H9 (cell line): ENCODE results near the gene PRR35. TPM values are rescaled to one million over a fixed set of nuclear protein-coding genes. Genes with fewer than 3 reads are reported as not detected.
A peak's percentile ranks its signal among the peaks of the same experiment; 100 is the strongest.

Source experiments
- DNase-seq: peaks from one replicate; pipeline ENCODE4 v3.0.0-alpha.2; 2017
- H2AFZ ChIP-seq: one replicate; pipeline ENCODE4 v1.6.1; 2013; ENCODE audit warnings: mild to moderate bottlenecking, low read length, control low read depth, moderate library complexity
- H2AK5ac ChIP-seq: 2 replicates; pipeline ENCODE4 v1.6.1; 2013; ENCODE audit warnings: low read length, control low read depth, mixed read lengths; ENCODE audit not compliant: insufficient read length
- H2BK120ac ChIP-seq: one replicate; pipeline ENCODE4 v1.6.1; 2013; ENCODE audit warnings: low read depth, mild to moderate bottlenecking, low read length, control low read depth, inconsistent platforms; ENCODE audit not compliant: poor library complexity, severe bottlenecking
- H2BK12ac ChIP-seq: 2 replicates; pipeline ENCODE4 v1.6.1; 2013; ENCODE audit warnings: low read length, control low read depth, mixed read lengths, low read depth; ENCODE audit not compliant: insufficient read length
- H2BK15ac ChIP-seq: 2 replicates; pipeline ENCODE4 v1.6.1; 2013; ENCODE audit warnings: low read depth, low read length, control low read depth
- H2BK20ac ChIP-seq: one replicate; pipeline ENCODE4 v1.6.1; 2013; ENCODE audit warnings: low read depth, mild to moderate bottlenecking, low read length, control low read depth, inconsistent platforms; ENCODE audit not compliant: poor library complexity, severe bottlenecking
- H2BK5ac ChIP-seq: 2 replicates; pipeline ENCODE4 v1.6.1; 2013; ENCODE audit warnings: low read length, control low read depth, mixed read lengths; ENCODE audit not compliant: insufficient read length
- H3K14ac ChIP-seq: 2 replicates; pipeline ENCODE4 v1.6.1; 2013; ENCODE audit warnings: low read length, control low read depth; ENCODE audit not compliant: insufficient read depth
- H3K18ac ChIP-seq: 2 replicates; pipeline ENCODE4 v1.6.1; 2013; ENCODE audit warnings: low read depth, mild to moderate bottlenecking, mixed read lengths, low read length, control low read depth; ENCODE audit not compliant: insufficient read length
- H3K23ac ChIP-seq: 2 replicates; pipeline ENCODE4 v1.6.1; 2013; ENCODE audit warnings: low read length, control low read depth, mixed read lengths, low read depth; ENCODE audit not compliant: insufficient read length
- H3K23me2 ChIP-seq: 2 replicates; pipeline ENCODE4 v1.6.1; 2013; ENCODE audit warnings: low read depth, mild to moderate bottlenecking, mixed read lengths, low read length, control low read depth; ENCODE audit not compliant: insufficient read length, poor library complexity, severe bottlenecking
- H3K27ac ChIP-seq: 2 replicates; pipeline ENCODE4 v1.5.1; 2013; ENCODE audit warnings: low read length, control low read depth, mixed read lengths, low read depth; ENCODE audit not compliant: insufficient read length
- H3K27me3 ChIP-seq: 2 replicates; pipeline ENCODE4 v1.6.1; 2013; ENCODE audit warnings: low read length, control low read depth, inconsistent platforms; ENCODE audit not compliant: insufficient read depth
- H3K4ac ChIP-seq: 2 replicates; pipeline ENCODE4 v1.6.1; 2013; ENCODE audit warnings: low read depth, mild to moderate bottlenecking, control low read depth, inconsistent platforms, low read length, moderate library complexity
- H3K4me1 ChIP-seq: 2 replicates; pipeline ENCODE4 v1.6.1; 2013; ENCODE audit warnings: low read length, control low read depth, inconsistent platforms; ENCODE audit not compliant: insufficient read depth
- H3K4me2 ChIP-seq: 2 replicates; pipeline ENCODE4 v1.6.1; 2013; ENCODE audit warnings: low read length, control low read depth, mixed read lengths; ENCODE audit not compliant: insufficient read length, insufficient read depth
- H3K56ac ChIP-seq: 2 replicates; pipeline ENCODE4 v1.6.1; 2013; ENCODE audit warnings: low read depth, mild to moderate bottlenecking, mixed read lengths, low read length, control low read depth; ENCODE audit not compliant: insufficient read length
- H3K79me1 ChIP-seq: 2 replicates; pipeline ENCODE4 v1.6.1; 2013; ENCODE audit warnings: low read depth, mild to moderate bottlenecking, moderate library complexity, low read length, control low read depth, inconsistent platforms; ENCODE audit not compliant: insufficient read depth, poor library complexity, severe bottlenecking
- H3K79me2 ChIP-seq: 2 replicates; pipeline ENCODE4 v1.6.1; 2013; ENCODE audit warnings: low read length, control low read depth, inconsistent platforms; ENCODE audit not compliant: insufficient read depth
- H3K9ac ChIP-seq: 2 replicates; pipeline ENCODE4 v1.6.1; 2013; ENCODE audit warnings: low read length, control low read depth, mixed read lengths; ENCODE audit not compliant: insufficient read length; ENCODE audit errors: extremely low read depth
- H3K9me3 ChIP-seq: one replicate; pipeline ENCODE4 v1.6.1; 2013; ENCODE audit warnings: low read depth, low read length, inconsistent platforms; ENCODE audit not compliant: control insufficient read depth
- H3T11ph ChIP-seq: one replicate; pipeline ENCODE4 v1.6.1; 2013; ENCODE audit warnings: mild to moderate bottlenecking, low read length, control low read depth, inconsistent platforms
- H4K20me1 ChIP-seq: one replicate; pipeline ENCODE4 v1.6.1; 2013; ENCODE audit not compliant: control insufficient read depth, insufficient read length, insufficient read depth
- H4K5ac ChIP-seq: 2 replicates; pipeline ENCODE4 v1.6.1; 2013; ENCODE audit warnings: low read depth, mild to moderate bottlenecking, mixed read lengths, low read length, control low read depth; ENCODE audit not compliant: insufficient read length
- H4K8ac ChIP-seq: replicated peaks from 2 replicates; pipeline ENCODE4 v1.6.1; 2013; ENCODE audit warnings: low read length, control low read depth, mixed read lengths, low read depth; ENCODE audit not compliant: insufficient read length
- H4K91ac ChIP-seq: 2 replicates; pipeline ENCODE4 v1.6.1; 2013; ENCODE audit warnings: low read depth, mild to moderate bottlenecking, moderate library complexity, mixed read lengths, low read length, control low read depth; ENCODE audit not compliant: insufficient read length
- H3K27ac Mint-ChIP-seq, 3 experiments: 2 replicates in 2 of 3; 3 replicates in 1 of 3; pipeline ENCODE4 v1.8.0; 2020 to 2021; ENCODE audit warnings: mixed read lengths in 3 of 3, mild to moderate bottlenecking in 1 of 3, moderate library complexity in 1 of 3
- H3K27me3 Mint-ChIP-seq: 2 replicates; pipeline ENCODE4 v1.8.0; 2021; ENCODE audit warnings: low read depth, mild to moderate bottlenecking, moderate library complexity, mixed read lengths
- H3K36me3 Mint-ChIP-seq, 3 experiments: 2 replicates in 2 of 3; 3 replicates in 1 of 3; pipeline ENCODE4 v1.8.0; 2020 to 2021; ENCODE audit warnings: low read depth in 3 of 3, mixed read lengths in 3 of 3; ENCODE audit not compliant: insufficient read depth in 1 of 3
- H3K4me1 Mint-ChIP-seq, 2 experiments: 2 replicates each; pipeline ENCODE4 v1.8.0; 2020; ENCODE audit warnings: mixed read lengths in 2 of 2
- H3K4me3 Mint-ChIP-seq, 2 experiments: 2 replicates in 1 of 2; 3 replicates in 1 of 2; pipeline ENCODE4 v1.8.0; 2020 to 2021; ENCODE audit warnings: mild to moderate bottlenecking in 2 of 2, mixed read lengths in 2 of 2, moderate library complexity in 1 of 2
- H3K9me3 Mint-ChIP-seq, 2 experiments: 2 replicates in 1 of 2; 3 replicates in 1 of 2; pipeline ENCODE4 v1.8.0; 2020; ENCODE audit warnings: mild to moderate bottlenecking in 2 of 2, mixed read lengths in 2 of 2, moderate library complexity in 1 of 2
- CTCF ChIP-seq: fragments of 200-600 bp; sonication (generic); conservative IDR thresholded peaks from 3 replicates; pipeline ENCODE4 v1.8.0; 2021; ENCODE audit warnings: antibody characterized with exemption, mild to moderate bottlenecking
- WGBS: extraction: QIAGEN DNeasy Blood & Tissue Kit; methylation state at CpG from one replicate; pipeline ENCODE4 v1.1.7; 2013; ENCODE audit warnings: missing lambda C conversion rate, low lambda C conversion rate, mixed read lengths; ENCODE audit not compliant: insufficient read length; ENCODE audit errors: extremely low coverage; 5-methylcytosine and 5-hydroxymethylcytosine counted together
- total RNA-seq: library from RNA; stranded (reverse); gene quantifications from 2 replicates; pipeline ENCODE4 v1.2.1, GENCODE V29; 2021

The PRR35 gene
- total RNA-seq, 1 experiment from 2014 or later = 0.33 TPM

- WGBS = no CpG with 5 or more reads among the region's 23 CpGs
- Histone ChIP-seq H3K9me3 (no peaks in the 10 kb centered on the region), H3K9ac (no peak overlapping the region), H3K23me2 (peaks cover 13% of the 10 kb centered on the region), H2BK15ac (no peak overlapping the region), H4K5ac (no peak overlapping the region), H2AK5ac (no peak overlapping the region), H2BK20ac (no peak overlapping the region), H3K14ac (no peak overlapping the region; the same call in 1 of the 2 replicates), H3K27me3 (no peaks in the 10 kb centered on the region), H2BK12ac (no peak overlapping the region), H3K27ac (no peak overlapping the region), H4K20me1 (peaks cover 6% of the 10 kb centered on the region), H3K23ac (no peak overlapping the region), H2BK5ac (no peak overlapping the region), H2AFZ (no peak overlapping the region), H3K4me2 (no peak overlapping the region), H3K79me2 (peaks cover 22% of the 10 kb centered on the region; the same call in 1 of the 2 replicates), H3K79me1 (no peaks in the 10 kb centered on the region), H4K8ac (no peak overlapping the region), H3T11ph (no peak overlapping the region), H3K4ac (no peak overlapping the region), H3K18ac (no peak overlapping the region), H2BK120ac (no peak overlapping the region), H4K91ac (no peak overlapping the region), H3K56ac (no peak overlapping the region), H3K4me1 (no peaks in the 10 kb centered on the region; the same call in 1 of the 2 replicates)
- Mint-ChIP-seq H3K27me3 (no peaks in the 10 kb centered on the region), H3K9me3 (no peaks in the 10 kb centered on the region), H3K27ac (peak overlapping the region in 1 of 3 experiments; percentile 35; a peak in 3 of 7 replicates), H3K36me3 (peaks cover 0 to 11% (median 8%) of the 10 kb centered on the region in 3 experiments; a peak in 3 of 7 replicates), H3K4me1 (peaks cover 18% of the 10 kb centered on the region in 2 experiments), H3K4me3 (peak overlapping the region; percentile 50 to 88; a peak in 3 of 5 replicates)
- no peak for TF ChIP-seq CTCF
- no peak for DNase-seq
Observed at GRCh38 chr16:530111-530817, 29.9 kb upstream of the PRR35 start.
